IPS DF 6.9 (cell line): ENCODE results near the gene EN2.

Experiments
- DNase-seq: peaks from one replicate; pipeline ENCODE4 v3.0.0-alpha.2; 2013; ENCODE audit warnings: low read depth, low spot score
- H3K27ac ChIP-seq: one replicate; pipeline ENCODE4 v1.5.1; 2013; ENCODE audit warnings: low read length, control low read depth
- H3K27me3 ChIP-seq: 2 replicates; pipeline ENCODE4 v1.6.1; 2013; ENCODE audit warnings: mild to moderate bottlenecking, low read length; ENCODE audit not compliant: control insufficient read depth, insufficient read depth
- H3K36me3 ChIP-seq: 2 replicates; pipeline ENCODE4 v1.6.1; 2013; ENCODE audit warnings: low read length; ENCODE audit not compliant: control insufficient read depth, insufficient read depth
- H3K4me1 ChIP-seq: 2 replicates; pipeline ENCODE4 v1.6.1; 2013; ENCODE audit warnings: low read length; ENCODE audit not compliant: control insufficient read depth, insufficient read depth
- H3K4me3 ChIP-seq: 2 replicates; pipeline ENCODE4 v1.5.1; 2013; ENCODE audit warnings: mild to moderate bottlenecking, low read length
- H3K9me3 ChIP-seq: 2 replicates; pipeline ENCODE4 v1.6.1; 2013; ENCODE audit warnings: low read length, inconsistent platforms; ENCODE audit not compliant: control insufficient read depth, insufficient read depth
- whole genome bisulfite sequencing: extraction: QIAGEN DNeasy Blood & Tissue Kit; methylation state at CpG from one replicate; pipeline ENCODE4 v1.1.7; 2013; ENCODE audit warnings: mixed read lengths, missing lambda C conversion rate; ENCODE audit not compliant: insufficient read length, insufficient coverage; 5-methylcytosine and 5-hydroxymethylcytosine counted together

Gene EN2

GRCh38 chr7:155512246-155512887, 54.4 kb downstream of the EN2 start:
- Histone ChIP-seq H3K4me3 (no peak overlapping the region), H3K9me3 (no peaks in the 10 kb centered on the region), H3K27ac (no peak overlapping the region), H3K4me1 (no peaks in the 10 kb centered on the region), H3K27me3 (peaks cover 44% of the 10 kb centered on the region), H3K36me3 (no peaks in the 10 kb centered on the region)
- DNase-seq: no peak
- WGBS: no CpG with 5 or more reads among the region's 4 CpGs

GRCh38 chr7:155513543-155514285, 55.8 kb downstream of the EN2 start:
- WGBS: no CpG with 5 or more reads among the region's 13 CpGs
- DNase-seq: no peak
- no peaks in the 10 kb centered on the region for H3K4me1 ChIP-seq
- H3K27ac ChIP-seq: no peak overlapping the region
- no peak overlapping the region for H3K4me3 ChIP-seq
- peaks cover 35% of the 10 kb centered on the region for H3K27me3 ChIP-seq
- no peaks in the 10 kb centered on the region for H3K9me3 ChIP-seq
- H3K36me3 ChIP-seq: no peaks in the 10 kb centered on the region

GRCh38 chr7:155514296-155514695, 56.4 kb downstream of the EN2 start:
- H3K4me1 ChIP-seq: no peaks in the 10 kb centered on the region
- WGBS: no CpG with 5 or more reads among the region's 8 CpGs
- peaks cover 31% of the 10 kb centered on the region for H3K27me3 ChIP-seq
- H3K36me3 ChIP-seq: no peaks in the 10 kb centered on the region
- no peak overlapping the region for H3K27ac ChIP-seq
- no peak overlapping the region for H3K4me3 ChIP-seq
- H3K9me3 ChIP-seq: no peaks in the 10 kb centered on the region
- no peak for DNase-seq
